GM13977 (cell line): ENCODE data around the gene MECP2.
A peak's percentile ranks its signal among the peaks of the same experiment; 100 is the strongest.

Source experiments
- DNase-seq: peaks from one replicate; pipeline ENCODE4 v3.0.0; 2012; ENCODE audit warnings: low spot score
- CTCF ChIP-seq: IDR thresholded peaks from 2 replicates; pipeline ENCODE4 v1.5.1; 2012; ENCODE audit warnings: mild to moderate bottlenecking, control low read depth; ENCODE audit not compliant: insufficient read depth; ENCODE audit errors: extremely low read depth, missing control alignments
- in situ Hi-C: fragments of 300-500 bp; cut with MboI; formaldehyde crosslinking; loops from one replicate; pipeline ENCODE4 v1.12.0; 2022; ENCODE audit warnings: low sequenced_read_pairs, low pct_unique_long_range_greater_than_20kb, mixed read lengths, inconsistent platforms; ENCODE audit not compliant: unreplicated experiment

The MECP2 gene

GRCh38 chrX:154021131-154021611 is 76.3 kb downstream of the MECP2 start:
- DNase-seq, result no peak
- in situ Hi-C loops, result no loop called here
- no peak for TF ChIP-seq CTCF

- DNase-seq, result no peak
- in situ Hi-C loops, result no loop called here
- TF ChIP-seq CTCF, result no peak
These were observed 76.9 kb downstream of the MECP2 start for GRCh38 chrX:154020536-154021115.

GRCh38 chrX:154019633-154020528 is 77.6 kb downstream of the MECP2 start, which contains the start of gene IRAK1:
Gene IRAK1, minus strand, starts transcription at chrX:154019902. Its CDS starts 90 bp downstream, at chrX:154019812.
- peak; percentile 17 for TF ChIP-seq CTCF
- DNase-seq, result peak; percentile 86
- in situ Hi-C loops, result no loop called here

GRCh38 chrX:154019061-154019621 is 78.4 kb downstream of the MECP2 start:
- in situ Hi-C loops, result no loop called here
- DNase-seq, result no peak
- TF ChIP-seq CTCF, result no peak

- in situ Hi-C loops, result no loop called here
- no peak for TF ChIP-seq CTCF
- no peak for DNase-seq
These were observed 78.9 kb downstream of the MECP2 start for GRCh38 chrX:154018518-154019060.

- no peak for DNase-seq
- no peak for TF ChIP-seq CTCF
- in situ Hi-C loops, result no loop called here
These were observed 79.6 kb downstream of the MECP2 start for GRCh38 chrX:154017766-154018517.
